Measurements from ENCODE around the gene AP1B1. TPM values are rescaled to one million over a fixed set of nuclear protein-coding genes. Genes with fewer than 3 reads are reported as not detected.

Gene AP1B1
- polyA plus RNA-seq, 1 donor from 2014 or later, result 43.8 TPM

GRCh38 chr22:29380032-29380781 lies 8.2 kb downstream of the AP1B1 start:
- Histone ChIP-seq H3K79me2 (replicated peaks; ENCODE audit: insufficient read depth, low read length) (no peaks in the 10 kb centered on the region), H3F3A (ENCODE audit: insufficient read depth, low read length, poor library complexity, severe bottlenecking) (no peaks in the 10 kb centered on the region), H3K4me2 (ENCODE audit: low read length) (no peak overlapping the region), H3K27me3 (ENCODE audit: insufficient read depth, low read depth, low read length) (no peaks in the 10 kb centered on the region), H3K4me3 (ENCODE audit: low read length) (no peak overlapping the region), H3K36me3 (ENCODE audit: insufficient read depth, low read length) (peaks cover 4% of the 10 kb centered on the region), H3K9me3 (ENCODE audit: low read length) (no peaks in the 10 kb centered on the region), H4K20me1 (ENCODE audit: insufficient read depth) (no peaks in the 10 kb centered on the region), H2AFZ (ENCODE audit: low read depth, low read length) (no peak overlapping the region), H3K9ac (ENCODE audit: low read length) (no peak overlapping the region), H3K27ac (ENCODE audit: low read length) (no peak overlapping the region), H3K9me2 (ENCODE audit: insufficient read depth, low read length) (no peaks in the 10 kb centered on the region)
- TF ChIP-seq EZH2 (IDR thresholded peaks at IDR 0.05; ENCODE audit: borderline replicate concordance, insufficient read depth, low read length, poor library complexity, severe bottlenecking) (no peak), RAD21 (conservative IDR thresholded peaks at IDR 0.05) (no peak), SMC3 (conservative IDR thresholded peaks at IDR 0.05; ENCODE audit: poor library complexity) (no peak), CTCF (IDR thresholded peaks at IDR 0.05; ENCODE audit: poor library complexity, severe bottlenecking) (no peak), TAF1 (IDR thresholded peaks at IDR 0.05; ENCODE audit: low read depth) (no peak), MXI1 (conservative IDR thresholded peaks at IDR 0.05; ENCODE audit: poor library complexity, severe bottlenecking) (no peak), POLR2AphosphoS5 (IDR thresholded peaks at IDR 0.05) (no peak), EP300 (conservative IDR thresholded peaks at IDR 0.05; ENCODE audit: poor library complexity, severe bottlenecking) (no peak)
- TF ChIP-seq, protein P1, sequence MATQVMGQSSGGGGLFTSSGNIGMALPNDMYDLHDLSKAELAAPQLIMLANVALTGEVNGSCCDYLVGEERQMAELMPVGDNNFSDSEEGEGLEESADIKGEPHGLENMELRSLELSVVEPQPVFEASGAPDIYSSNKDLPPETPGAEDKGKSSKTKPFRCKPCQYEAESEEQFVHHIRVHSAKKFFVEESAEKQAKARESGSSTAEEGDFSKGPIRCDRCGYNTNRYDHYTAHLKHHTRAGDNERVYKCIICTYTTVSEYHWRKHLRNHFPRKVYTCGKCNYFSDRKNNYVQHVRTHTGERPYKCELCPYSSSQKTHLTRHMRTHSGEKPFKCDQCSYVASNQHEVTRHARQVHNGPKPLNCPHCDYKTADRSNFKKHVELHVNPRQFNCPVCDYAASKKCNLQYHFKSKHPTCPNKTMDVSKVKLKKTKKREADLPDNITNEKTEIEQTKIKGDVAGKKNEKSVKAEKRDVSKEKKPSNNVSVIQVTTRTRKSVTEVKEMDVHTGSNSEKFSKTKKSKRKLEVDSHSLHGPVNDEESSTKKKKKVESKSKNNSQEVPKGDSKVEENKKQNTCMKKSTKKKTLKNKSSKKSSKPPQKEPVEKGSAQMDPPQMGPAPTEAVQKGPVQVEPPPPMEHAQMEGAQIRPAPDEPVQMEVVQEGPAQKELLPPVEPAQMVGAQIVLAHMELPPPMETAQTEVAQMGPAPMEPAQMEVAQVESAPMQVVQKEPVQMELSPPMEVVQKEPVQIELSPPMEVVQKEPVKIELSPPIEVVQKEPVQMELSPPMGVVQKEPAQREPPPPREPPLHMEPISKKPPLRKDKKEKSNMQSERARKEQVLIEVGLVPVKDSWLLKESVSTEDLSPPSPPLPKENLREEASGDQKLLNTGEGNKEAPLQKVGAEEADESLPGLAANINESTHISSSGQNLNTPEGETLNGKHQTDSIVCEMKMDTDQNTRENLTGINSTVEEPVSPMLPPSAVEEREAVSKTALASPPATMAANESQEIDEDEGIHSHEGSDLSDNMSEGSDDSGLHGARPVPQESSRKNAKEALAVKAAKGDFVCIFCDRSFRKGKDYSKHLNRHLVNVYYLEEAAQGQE (IDR thresholded peaks at IDR 0.05; ENCODE audit: borderline replicate concordance), result no peak

DNA sequence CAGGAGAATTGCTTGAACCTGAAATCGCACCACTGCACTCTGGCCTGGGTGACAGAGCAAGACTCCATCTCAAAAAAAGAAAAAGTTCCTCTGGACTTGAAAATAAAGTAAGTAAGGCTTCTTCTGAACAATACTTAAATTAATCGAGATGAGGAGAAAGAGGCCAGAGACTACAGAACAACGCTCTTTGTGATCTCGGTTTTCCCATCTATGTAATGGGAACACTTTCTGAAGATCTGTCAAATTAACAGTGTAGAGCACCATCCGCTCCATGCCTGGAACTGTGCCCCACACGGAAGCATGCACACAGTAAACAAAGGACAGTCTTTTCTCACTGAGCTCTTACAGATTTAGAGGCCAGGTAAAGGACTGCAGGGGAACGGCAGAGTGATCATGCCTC lies 9.1 kb downstream of the AP1B1 start:
- H4K20me1 ChIP-seq (ENCODE audit: insufficient read depth), result no peaks in the 10 kb centered on the region
- peaks cover 4% of the 10 kb centered on the region for H3K36me3 ChIP-seq (ENCODE audit: insufficient read depth, low read length)
- TF ChIP-seq SMC3 (conservative IDR thresholded peaks at IDR 0.05; ENCODE audit: poor library complexity), result no peak
- no peaks in the 10 kb centered on the region for H3K9me2 ChIP-seq (ENCODE audit: insufficient read depth, low read length)
- no peak overlapping the region for H3K9ac ChIP-seq (ENCODE audit: low read length)
- H3K27me3 ChIP-seq (ENCODE audit: insufficient read depth, low read depth, low read length), result no peaks in the 10 kb centered on the region
- no peak overlapping the region for H3K4me3 ChIP-seq (ENCODE audit: low read length)
- H3F3A ChIP-seq (ENCODE audit: insufficient read depth, low read length, poor library complexity, severe bottlenecking), result no peaks in the 10 kb centered on the region
- no peak overlapping the region for H2AFZ ChIP-seq (ENCODE audit: low read depth, low read length)
- no peaks in the 10 kb centered on the region for H3K9me3 ChIP-seq (ENCODE audit: low read length)
- H3K27ac ChIP-seq (ENCODE audit: low read length), result no peak overlapping the region
- H3K79me2 ChIP-seq (replicated peaks; ENCODE audit: insufficient read depth, low read length), result peaks cover 2% of the 10 kb centered on the region
- H3K4me2 ChIP-seq (ENCODE audit: low read length), result no peak overlapping the region
